H7 (cell line): ENCODE measurements around the gene CASTOR1. TPM values are rescaled to one million over a fixed set of nuclear protein-coding genes. Genes with fewer than 3 reads are reported as not detected.

Experiments used
- DNase-seq: peaks from one replicate; pipeline ENCODE4 v3.0.0; 2012
- H3K27me3 ChIP-seq: 2 replicates; pipeline ENCODE4 v1.6.0; 2011; ENCODE audit warnings: mild to moderate bottlenecking, low read length; ENCODE audit not compliant: control insufficient read depth, insufficient read depth
- H3K36me3 ChIP-seq: replicated peaks from 2 replicates; pipeline ENCODE4 v1.5.1; 2011; ENCODE audit warnings: low read length; ENCODE audit not compliant: control insufficient read depth, insufficient read depth
- H3K4me3 ChIP-seq: 2 replicates; pipeline ENCODE4 v1.5.1; 2011; ENCODE audit warnings: low read depth, mild to moderate bottlenecking, control low read depth, low read length, moderate library complexity; ENCODE audit not compliant: insufficient read depth
- total RNA-seq: library from RNA; depleted of rRNA; stranded (reverse); fragments of >200 nt; shearing (Covaris generic); gene quantifications from 2 replicates; pipeline ENCODE4 v1.2.3, GENCODE V29; 2014

CASTOR1 gene
- total RNA-seq, 1 experiment from 2014 or later: 15.4 TPM

DNA sequence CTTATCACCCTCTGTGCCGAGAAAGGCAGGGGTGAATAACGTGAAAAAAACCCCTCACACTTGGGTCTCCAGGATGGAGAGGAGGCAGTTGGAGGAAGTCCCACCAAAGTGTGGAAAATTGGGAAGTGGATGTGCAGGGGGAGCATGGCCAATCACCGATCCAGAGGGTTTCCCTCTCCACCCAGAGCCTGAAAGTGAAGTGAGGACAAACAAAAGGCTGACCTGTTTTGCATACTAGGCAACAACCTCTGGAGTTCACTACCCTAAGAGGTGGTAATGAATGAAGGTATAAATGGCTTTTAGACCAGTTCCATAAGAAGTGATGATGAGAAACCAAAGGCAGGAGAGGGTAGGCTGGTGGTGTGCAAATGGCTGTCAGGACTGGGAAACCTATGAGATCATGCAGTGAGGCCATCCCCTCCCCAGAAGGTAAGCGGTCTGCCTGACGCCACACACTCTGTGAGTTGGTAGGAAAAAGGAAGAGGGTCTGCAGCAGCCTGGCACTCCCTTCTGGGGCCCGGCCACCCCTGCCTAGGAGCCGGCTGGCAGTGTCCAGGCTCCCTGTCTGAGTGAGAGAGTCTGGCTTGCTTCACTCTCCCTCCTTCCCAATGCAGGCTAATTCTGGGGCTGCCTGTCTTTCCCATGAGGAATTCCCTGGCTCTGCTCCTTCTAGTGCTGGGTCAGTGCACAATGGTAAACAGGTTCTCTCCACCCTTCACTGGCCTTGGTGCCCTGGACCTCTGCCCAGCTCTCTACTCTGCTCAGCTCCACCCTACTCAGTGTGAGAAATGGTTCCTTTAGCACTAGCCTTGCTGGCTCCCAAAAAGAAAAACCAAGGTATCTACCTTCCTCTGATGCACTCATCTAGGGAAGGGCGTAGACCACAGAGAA lies 21.8 kb upstream of the CASTOR1 start:
- DNase-seq: peak; percentile 56
- H3K4me3 ChIP-seq: no peak overlapping the region
- H3K27me3 ChIP-seq: no peaks in the 10 kb centered on the region
- no peaks in the 10 kb centered on the region for H3K36me3 ChIP-seq

GRCh38 chr22:30309951-30310741 lies 20.8 kb upstream of the CASTOR1 start:
- H3K4me3 ChIP-seq: no peak overlapping the region
- no peak for DNase-seq
- H3K36me3 ChIP-seq: no peaks in the 10 kb centered on the region
- H3K27me3 ChIP-seq: no peaks in the 10 kb centered on the region

GRCh38 chr22:30308518-30309230 lies 19.4 kb upstream of the CASTOR1 start:
- Histone ChIP-seq H3K36me3 (no peaks in the 10 kb centered on the region), H3K4me3 (no peak overlapping the region), H3K27me3 (no peaks in the 10 kb centered on the region)
- no peak for DNase-seq

- Histone ChIP-seq H3K27me3 (no peaks in the 10 kb centered on the region), H3K4me3 (no peak overlapping the region), H3K36me3 (no peaks in the 10 kb centered on the region)
- DNase-seq: no peak
Measured at GRCh38 chr22:30308093-30308492, 18.8 kb upstream of the CASTOR1 start.

GRCh38 chr22:30307041-30307574 lies 17.8 kb upstream of the CASTOR1 start:
- Histone ChIP-seq H3K36me3 (no peaks in the 10 kb centered on the region), H3K27me3 (no peaks in the 10 kb centered on the region), H3K4me3 (no peak overlapping the region)
- no peak for DNase-seq

DNA sequence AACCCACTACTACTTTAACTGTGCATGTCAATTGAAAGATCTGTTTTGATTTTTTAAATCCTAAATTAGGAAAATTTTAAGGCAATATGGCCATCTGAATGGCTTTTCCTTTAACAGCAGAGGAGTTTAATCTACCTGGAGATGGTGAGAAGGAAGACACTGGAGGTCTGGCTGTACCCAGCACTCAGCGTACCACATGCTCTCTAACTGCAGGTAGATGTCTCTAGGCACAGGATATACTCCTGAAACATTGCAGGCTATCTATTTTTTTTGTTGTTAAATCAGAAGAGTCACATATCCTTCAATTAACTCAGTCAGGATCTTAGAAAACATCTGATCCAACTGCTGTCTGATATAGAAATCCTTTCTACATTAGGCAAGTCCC lies 17.3 kb upstream of the CASTOR1 start:
- no peak overlapping the region for H3K4me3 ChIP-seq
- no peaks in the 10 kb centered on the region for H3K27me3 ChIP-seq
- no peak for DNase-seq
- no peaks in the 10 kb centered on the region for H3K36me3 ChIP-seq

- DNase-seq: no peak
- no peak overlapping the region for H3K4me3 ChIP-seq
- H3K27me3 ChIP-seq: no peaks in the 10 kb centered on the region
- no peaks in the 10 kb centered on the region for H3K36me3 ChIP-seq
Measured at GRCh38 chr22:30305906-30306626, 16.8 kb upstream of the CASTOR1 start.

DNA sequence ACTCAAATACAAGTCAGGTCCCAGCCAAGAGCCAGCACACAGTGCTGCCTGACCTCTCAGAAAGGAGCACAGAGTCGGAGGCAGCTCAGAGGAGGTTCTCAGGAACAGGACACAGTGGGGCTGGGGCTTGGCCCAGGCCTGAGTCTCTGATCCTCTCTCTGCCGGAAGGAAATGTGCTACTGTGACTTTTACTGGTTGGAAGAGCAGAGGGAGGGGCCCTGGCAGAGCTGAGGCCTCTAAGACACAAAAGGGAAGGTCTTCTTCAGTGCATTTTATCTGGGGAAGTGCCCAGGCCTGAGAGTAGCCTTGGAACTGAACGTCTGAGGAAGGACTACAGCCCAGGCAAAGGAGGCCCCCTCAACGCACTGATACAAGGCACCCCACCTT lies 16.2 kb upstream of the CASTOR1 start:
- no peaks in the 10 kb centered on the region for H3K27me3 ChIP-seq
- no peaks in the 10 kb centered on the region for H3K36me3 ChIP-seq
- H3K4me3 ChIP-seq: no peak overlapping the region
- no peak for DNase-seq

- no peak for DNase-seq
- Histone ChIP-seq H3K36me3 (no peaks in the 10 kb centered on the region), H3K4me3 (no peak overlapping the region), H3K27me3 (no peaks in the 10 kb centered on the region)
Measured at GRCh38 chr22:30304495-30305244, 15.4 kb upstream of the CASTOR1 start.

GRCh38 chr22:30302810-30303138 lies 13.5 kb upstream of the CASTOR1 start:
- no peaks in the 10 kb centered on the region for H3K36me3 ChIP-seq
- H3K4me3 ChIP-seq: no peak overlapping the region
- H3K27me3 ChIP-seq: no peaks in the 10 kb centered on the region
- DNase-seq: no peak

- Histone ChIP-seq H3K27me3 (no peaks in the 10 kb centered on the region), H3K4me3 (no peak overlapping the region), H3K36me3 (no peaks in the 10 kb centered on the region)
- no peak for DNase-seq
Measured at GRCh38 chr22:30301995-30302809, 12.9 kb upstream of the CASTOR1 start.

- Histone ChIP-seq H3K27me3 (no peaks in the 10 kb centered on the region), H3K4me3 (no peak overlapping the region), H3K36me3 (no peaks in the 10 kb centered on the region)
- DNase-seq: peak; percentile 22
Measured at GRCh38 chr22:30299322-30299721, 10.0 kb upstream of the CASTOR1 start.
